Esophagus muscularis mucosa (tissue), 4 donors: ENCODE results near the gene ABCC11. TPM values are rescaled to one million over a fixed set of nuclear protein-coding genes. Genes with fewer than 3 reads are reported as not detected.

Experiments
- DNase-seq: peaks from one replicate; pipeline ENCODE4 v3.0.0-alpha.2; 2017; ENCODE audit errors: extremely low spot score
- H3K27ac ChIP-seq, 4 donors: fragments of 200-600 bp; sonication (generic); replicated peaks in 1 of 4; 1 replicate in 3 of 4; 2 replicates in 1 of 4; pipeline ENCODE4 v1.5.1; 2016 to 2019; ENCODE audit warnings: mild to moderate bottlenecking in 1 of 4
- H3K27me3 ChIP-seq, 4 donors: fragments of 200-600 bp; sonication (generic); one replicate each; pipeline versions ENCODE4 v1.5.1 to v1.6.0; 2016 to 2019
- H3K36me3 ChIP-seq, 4 donors: fragments of 200-600 bp; sonication (generic); one replicate each; pipeline ENCODE4 v1.5.1; 2016 to 2019
- H3K4me1 ChIP-seq, 4 donors: fragments of 200-600 bp; sonication (generic); one replicate each; pipeline ENCODE4 v1.5.1; 2016 to 2019
- H3K4me3 ChIP-seq, 4 donors: fragments of 200-600 bp; sonication (generic); 1 replicate in 2 of 4; 2 replicates in 2 of 4; pipeline ENCODE4 v1.5.1; 2016 to 2019; ENCODE audit warnings: mild to moderate bottlenecking in 4 of 4, moderate library complexity in 1 of 4
- H3K9me3 ChIP-seq, 4 donors: fragments of 200-600 bp; sonication (generic); 1 replicate in 3 of 4; 2 replicates in 1 of 4; pipeline ENCODE4 v1.5.1; 2016 to 2019
- EP300 ChIP-seq: sonication (generic); formaldehyde crosslinking; IDR thresholded peaks from one replicate; pipeline ENCODE4 v1.6.1; 2017; ENCODE audit warnings: antibody characterized with exemption
- POLR2A ChIP-seq: fragments of 450-650 bp; IDR thresholded peaks from one replicate; pipeline ENCODE4 v1.6.1; 2017; ENCODE audit warnings: antibody characterized with exemption, moderate library complexity, mild to moderate bottlenecking, low read depth
- POLR2AphosphoS5 ChIP-seq, 2 donors: sonication (generic); formaldehyde crosslinking; IDR thresholded peaks; one replicate each; pipeline ENCODE4 v1.6.1; 2017; ENCODE audit warnings: antibody characterized with exemption in 2 of 2
- WGBS: methylation state at CpG from one replicate; pipeline ENCODE4 v1.1.5; 2018; 5-methylcytosine and 5-hydroxymethylcytosine counted together
- intact Hi-C: fragments of 100-400 bp; cut with DNase I; formaldehyde crosslinking; loops from one replicate; pipeline ENCODE4 v1.15.1; 2023
- total RNA-seq, 4 donors: library from RNA; depleted of rRNA; stranded (reverse); fragments of >200 nt; gene quantifications; one replicate each; pipeline versions ENCODE4 v1.1.0 to v1.2.1, GENCODE V29; 2016
- TF ChIP-seq, protein P1 (sequence below), 3 experiments: fragments of 200-600 bp in 2 of 3; fragments of 450-650 bp in 1 of 3; sonication (generic) in 2 of 3; IDR thresholded peaks; one replicate each; pipeline ENCODE4 v1.5.1; 2017 to 2019; ENCODE audit warnings: antibody characterized with exemption in 3 of 3, mild to moderate bottlenecking in 2 of 3, moderate library complexity in 1 of 3

The ABCC11 gene
- total RNA-seq, 4 donors from 2014 or later, result not detected

DNA sequence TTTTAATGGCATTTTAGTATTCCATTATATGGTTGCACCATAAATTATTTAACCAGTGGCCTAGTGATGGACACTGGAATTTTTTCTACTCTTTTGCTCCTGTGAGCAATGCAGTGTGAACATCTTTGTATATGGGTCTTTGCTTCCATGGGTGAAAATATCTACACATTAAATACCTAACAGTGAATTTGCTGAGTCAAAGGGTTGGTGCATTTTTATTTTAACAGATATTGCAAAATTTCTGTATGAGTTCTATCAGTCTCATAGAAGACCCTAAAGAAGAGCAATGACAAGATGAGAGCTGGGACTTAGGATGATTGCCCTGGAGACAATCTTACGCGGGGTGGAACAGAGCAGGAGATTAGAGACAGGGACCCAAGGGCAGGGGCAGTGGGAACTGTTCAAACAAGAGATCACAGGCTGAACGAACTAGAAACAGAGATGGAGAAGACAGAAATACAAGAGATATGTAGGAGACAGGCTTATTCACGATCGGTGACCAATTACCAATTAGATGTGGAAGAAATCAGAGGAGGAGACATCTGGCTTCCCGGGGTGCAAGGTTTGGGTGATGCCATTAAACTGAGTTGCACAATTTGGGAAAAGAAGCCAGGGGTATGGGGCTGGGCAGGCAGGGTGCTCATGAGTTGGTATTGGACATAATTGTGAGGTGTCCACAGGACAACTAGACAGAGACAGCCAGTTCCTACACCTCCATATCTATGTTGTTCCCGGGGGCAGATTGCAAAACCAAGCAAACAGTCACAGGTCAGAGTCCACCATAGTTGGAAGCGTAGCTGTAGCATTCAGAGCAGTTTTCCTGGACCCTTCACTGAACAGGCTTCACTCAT is 43.1 kb downstream of the ABCC11 start:
- H3K27ac ChIP-seq, result no peak overlapping the region
- H3K27me3 ChIP-seq, result peaks cover 0 to 17% (median 0%) of the 10 kb centered on the region in 4 donors
- TF ChIP-seq, protein P1, sequence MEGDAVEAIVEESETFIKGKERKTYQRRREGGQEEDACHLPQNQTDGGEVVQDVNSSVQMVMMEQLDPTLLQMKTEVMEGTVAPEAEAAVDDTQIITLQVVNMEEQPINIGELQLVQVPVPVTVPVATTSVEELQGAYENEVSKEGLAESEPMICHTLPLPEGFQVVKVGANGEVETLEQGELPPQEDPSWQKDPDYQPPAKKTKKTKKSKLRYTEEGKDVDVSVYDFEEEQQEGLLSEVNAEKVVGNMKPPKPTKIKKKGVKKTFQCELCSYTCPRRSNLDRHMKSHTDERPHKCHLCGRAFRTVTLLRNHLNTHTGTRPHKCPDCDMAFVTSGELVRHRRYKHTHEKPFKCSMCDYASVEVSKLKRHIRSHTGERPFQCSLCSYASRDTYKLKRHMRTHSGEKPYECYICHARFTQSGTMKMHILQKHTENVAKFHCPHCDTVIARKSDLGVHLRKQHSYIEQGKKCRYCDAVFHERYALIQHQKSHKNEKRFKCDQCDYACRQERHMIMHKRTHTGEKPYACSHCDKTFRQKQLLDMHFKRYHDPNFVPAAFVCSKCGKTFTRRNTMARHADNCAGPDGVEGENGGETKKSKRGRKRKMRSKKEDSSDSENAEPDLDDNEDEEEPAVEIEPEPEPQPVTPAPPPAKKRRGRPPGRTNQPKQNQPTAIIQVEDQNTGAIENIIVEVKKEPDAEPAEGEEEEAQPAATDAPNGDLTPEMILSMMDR (IDR thresholded peaks at IDR 0.05), result no peak
- no peak for TF ChIP-seq POLR2A
- TF ChIP-seq POLR2AphosphoS5 (IDR thresholded peaks at IDR 0.05), result no peak
- no peak for TF ChIP-seq EP300
- H3K4me3 ChIP-seq, result no peak overlapping the region
- H3K36me3 ChIP-seq, result no peaks in the 10 kb centered on the region
- no peak for DNase-seq
- no peaks in the 10 kb centered on the region for H3K4me1 ChIP-seq
- H3K9me3 ChIP-seq, result no peaks in the 10 kb centered on the region
- intact Hi-C loops, result no loop called here
- WGBS, result 85% methylated on average over 7 of the region's 8 CpGs

DNA sequence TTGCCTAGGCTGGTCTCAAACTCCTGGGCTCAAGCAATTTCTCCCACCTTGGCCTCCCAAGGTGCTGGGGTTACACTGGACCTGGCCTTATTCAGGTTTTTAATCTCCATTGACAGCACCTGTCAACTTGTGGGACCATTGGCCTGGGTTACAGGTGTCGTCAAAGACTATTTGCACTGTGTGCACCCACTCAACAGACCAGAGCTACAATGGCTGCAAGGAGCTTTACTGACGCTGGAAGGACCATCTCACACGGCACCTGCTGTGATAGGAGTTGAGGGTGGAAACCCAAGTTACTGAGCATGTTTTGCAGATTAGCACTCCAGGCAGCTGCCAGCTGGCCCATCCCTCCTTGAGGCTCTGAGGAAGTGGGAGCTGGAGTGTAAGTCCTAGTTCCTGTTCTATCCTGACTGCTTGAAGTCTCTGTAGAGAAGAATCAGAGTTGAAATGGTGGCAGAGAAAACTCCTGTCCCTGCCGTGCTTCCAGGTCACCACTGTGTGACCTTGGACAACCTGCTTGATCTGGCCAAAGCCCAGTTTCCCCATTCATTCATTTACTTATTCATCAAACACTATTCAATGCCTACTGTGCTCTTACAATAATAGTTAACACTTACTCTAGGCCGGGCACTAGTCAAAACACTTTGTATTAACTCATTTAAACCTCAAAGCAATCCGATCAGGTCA is 45.7 kb downstream of the ABCC11 start:
- intact Hi-C loops, result no loop called here
- TF ChIP-seq, protein P1 (IDR thresholded peaks at IDR 0.05), result no peak
- WGBS, result 63% methylated on average over 6 of the region's 6 CpGs
- H3K4me3 ChIP-seq, result no peak overlapping the region
- no peaks in the 10 kb centered on the region for H3K9me3 ChIP-seq
- H3K27ac ChIP-seq, result no peak overlapping the region
- H3K4me1 ChIP-seq, result no peaks in the 10 kb centered on the region
- H3K36me3 ChIP-seq, result no peaks in the 10 kb centered on the region
- peaks cover 0 to 5% (median 0%) of the 10 kb centered on the region in 4 donors for H3K27me3 ChIP-seq
- DNase-seq, result no peak

DNA sequence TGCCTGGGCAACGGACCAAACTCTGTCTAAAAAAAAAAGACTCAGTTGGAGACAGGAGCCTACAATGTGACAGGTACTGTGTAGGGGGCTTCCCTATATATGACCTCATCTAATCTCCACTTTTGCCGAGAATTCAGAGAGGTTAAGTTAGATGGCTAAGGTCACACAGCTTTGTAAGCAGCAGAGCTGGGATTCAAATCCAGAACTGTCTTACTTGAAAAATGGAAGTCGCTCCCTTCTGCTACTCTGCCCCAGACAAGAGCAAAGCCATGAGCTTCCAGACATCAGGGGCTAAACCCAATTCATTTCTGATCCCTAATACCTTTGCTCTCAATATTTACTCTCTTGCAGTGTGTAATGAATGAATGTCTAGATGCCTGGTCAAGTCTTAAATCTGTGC is 50.0 kb downstream of the ABCC11 start:
- no peak overlapping the region for H3K27ac ChIP-seq
- H3K4me1 ChIP-seq, result no peaks in the 10 kb centered on the region
- intact Hi-C loops, result no loop called here
- H3K4me3 ChIP-seq, result no peak overlapping the region
- no peaks in the 10 kb centered on the region for H3K9me3 ChIP-seq
- WGBS, result 89% methylated on average over 3 of the region's 3 CpGs
- H3K36me3 ChIP-seq, result no peaks in the 10 kb centered on the region
- no peak for DNase-seq
- peaks cover 0 to 5% (median 0%) of the 10 kb centered on the region in 4 donors for H3K27me3 ChIP-seq
- TF ChIP-seq, protein P1 (IDR thresholded peaks at IDR 0.05), result no peak
- no peak for TF ChIP-seq POLR2A
- TF ChIP-seq EP300, result no peak
- TF ChIP-seq POLR2AphosphoS5 (IDR thresholded peaks at IDR 0.05), result no peak

DNA sequence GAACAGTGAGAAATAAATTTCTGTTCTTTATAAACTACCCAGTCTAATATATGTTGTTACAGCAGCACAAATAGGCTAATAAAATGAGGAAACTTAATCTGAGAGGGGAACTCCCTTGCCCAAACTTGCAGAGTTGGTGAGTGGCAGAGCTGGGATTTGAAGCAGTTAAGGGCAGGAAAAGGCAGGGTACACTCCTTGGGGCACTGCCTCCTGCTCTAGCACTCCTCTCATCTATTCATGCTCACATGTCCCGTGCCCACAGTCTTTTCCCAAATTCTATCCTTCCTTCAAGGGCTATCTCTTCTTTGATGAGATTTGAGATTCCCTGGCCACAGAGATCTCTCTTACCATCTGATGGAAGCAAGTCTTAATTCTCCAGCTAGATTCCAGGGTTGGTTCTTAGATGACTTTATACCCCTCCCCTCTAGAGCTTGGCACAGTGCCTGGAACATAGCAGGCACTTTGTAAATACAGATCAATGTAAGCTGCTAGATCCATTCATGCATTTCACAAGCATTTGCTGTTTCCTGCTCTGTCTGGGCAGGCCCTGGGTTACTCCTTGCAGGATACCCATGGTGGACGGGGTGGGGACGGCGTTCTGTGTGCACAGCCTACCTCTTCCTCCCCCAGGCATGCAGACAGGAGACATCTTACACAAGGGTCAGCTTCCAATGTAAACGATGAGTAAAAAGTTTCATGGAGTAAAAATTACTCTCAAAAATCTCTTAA is 52.3 kb downstream of the ABCC11 start:
- 33% methylated on average over 5 of the region's 5 CpGs for WGBS
- H3K36me3 ChIP-seq, result no peaks in the 10 kb centered on the region
- peaks cover 0 to under 1% (median 0%) of the 10 kb centered on the region in 4 donors for H3K27me3 ChIP-seq
- intact Hi-C loops, result no loop called here
- H3K4me3 ChIP-seq, result no peak overlapping the region
- no peaks in the 10 kb centered on the region for H3K9me3 ChIP-seq
- H3K4me1 ChIP-seq, result no peaks in the 10 kb centered on the region
- DNase-seq, result no peak
- H3K27ac ChIP-seq, result no peak overlapping the region
- no peak for TF ChIP-seq POLR2A
- no peak for TF ChIP-seq POLR2AphosphoS5 (IDR thresholded peaks at IDR 0.05)
- TF ChIP-seq EP300, result no peak
- TF ChIP-seq, protein P1 (IDR thresholded peaks at IDR 0.05), result no peak
